ENCODE measurements around the gene TAF4.

The TAF4 gene

DNA sequence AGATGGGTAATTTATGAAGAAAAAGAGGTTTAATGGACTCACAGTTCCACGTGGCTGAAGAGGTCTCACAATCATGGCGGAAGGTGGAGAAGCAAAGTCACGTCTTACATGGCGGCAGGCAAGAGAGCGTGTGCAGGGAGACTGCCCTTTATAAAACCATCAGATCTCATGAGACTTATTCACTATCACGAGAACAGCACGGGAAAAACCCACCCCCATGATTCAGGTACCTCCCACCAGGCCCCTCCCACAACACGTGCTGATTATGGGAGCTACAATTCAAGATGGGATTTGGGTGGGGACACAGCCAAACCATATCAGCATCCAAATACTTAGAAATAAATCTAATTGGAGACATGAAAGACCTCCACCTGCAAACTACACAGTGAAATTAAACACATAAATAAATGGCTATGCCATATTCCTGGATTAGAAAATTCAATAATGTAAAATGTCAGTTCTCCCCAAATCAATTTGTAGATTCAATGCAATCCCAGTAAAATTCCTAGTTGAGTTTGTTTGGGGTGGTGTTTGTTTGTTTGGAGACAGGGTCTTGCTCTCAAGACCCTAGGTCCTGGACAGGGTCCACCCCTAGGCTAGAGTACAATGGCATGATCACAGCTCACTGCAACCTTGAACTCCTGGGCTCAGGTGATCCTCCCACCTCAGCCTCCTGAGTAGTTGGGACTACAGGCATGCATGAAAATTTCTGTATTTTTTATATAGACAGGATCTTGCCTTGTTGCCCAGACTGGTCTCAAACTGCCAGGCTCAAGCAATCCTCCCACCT is 101.6 kb downstream of the TAF4 start:
- Histone ChIP-seq H3K9ac (no peak overlapping the region), H3K4me3 (no peak overlapping the region), H3K4me2 (no peak overlapping the region), H3K27me3 (0 out of 2 replicates have a peak, but pooled peaks cover 8% of the 10 kb centered on the region), H3K27ac (no peak overlapping the region), H3K36me3 (no peaks in the 10 kb centered on the region), H3K9me3 (no peaks in the 10 kb centered on the region), H4K20me1 (peaks cover 6% of the 10 kb centered on the region; the same call in 1 of the 2 replicates), H3K4me1 (no peaks in the 10 kb centered on the region)
- no peak for TF ChIP-seq Cebpa-rat (IDR thresholded peaks at IDR 0.05)

DNA sequence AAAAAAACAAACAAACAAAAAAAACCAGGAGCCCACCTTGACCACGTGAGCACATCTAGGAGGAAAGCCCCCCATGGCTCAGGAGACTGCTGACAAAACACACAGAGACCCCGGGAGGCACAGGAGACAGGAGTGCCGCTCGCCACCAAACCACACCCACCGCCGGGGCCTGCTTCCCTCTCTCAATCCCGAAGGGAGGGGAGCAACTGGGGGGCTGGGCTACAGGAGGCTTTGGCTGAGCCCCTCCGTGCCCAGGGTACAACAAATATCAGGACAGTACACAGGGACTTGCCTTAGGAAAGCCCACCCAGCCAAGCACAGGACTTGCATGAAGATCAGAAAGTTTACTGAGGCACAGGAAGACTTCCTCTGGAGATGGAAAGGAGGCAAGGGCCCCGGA is 102.5 kb downstream of the TAF4 start:
- Histone ChIP-seq H3K9ac (no peak overlapping the region), H3K4me1 (no peaks in the 10 kb centered on the region), H3K9me3 (no peaks in the 10 kb centered on the region), H3K27ac (no peak overlapping the region), H3K4me3 (no peak overlapping the region), H4K20me1 (0 out of 2 replicates have a peak, but pooled peaks cover 2% of the 10 kb centered on the region), H3K4me2 (no peak overlapping the region), H3K27me3 (0 out of 2 replicates have a peak, but pooled peaks cover 8% of the 10 kb centered on the region), H3K36me3 (no peaks in the 10 kb centered on the region)
- no peak for TF ChIP-seq Cebpa-rat (IDR thresholded peaks at IDR 0.05)

DNA sequence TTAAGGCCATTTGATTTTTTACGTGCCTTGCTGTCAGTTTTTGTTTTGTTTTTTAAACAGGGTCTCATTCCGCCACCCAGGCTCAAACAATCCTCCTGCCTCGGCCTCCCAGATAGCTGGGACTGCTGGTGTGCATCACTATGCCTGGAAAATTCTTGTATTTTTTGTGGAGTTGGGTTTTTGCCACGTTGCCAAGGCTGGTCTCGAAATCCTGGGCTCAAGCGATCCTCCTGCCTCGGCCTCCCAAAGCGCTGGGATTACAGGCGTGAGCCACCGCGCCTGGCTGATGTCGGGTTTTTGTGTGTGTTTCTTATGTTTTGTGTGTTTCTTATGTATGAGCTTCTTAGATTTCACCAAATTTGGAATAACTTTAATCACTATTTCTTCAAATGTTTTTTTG is 104.8 kb downstream of the TAF4 start:
- TF ChIP-seq Cebpa-rat (IDR thresholded peaks at IDR 0.05) = no peak
- H3K4me1 ChIP-seq = no peaks in the 10 kb centered on the region
- H3K27ac ChIP-seq = no peak overlapping the region
- no peak overlapping the region for H3K4me3 ChIP-seq
- H3K9me3 ChIP-seq = no peaks in the 10 kb centered on the region
- no peaks in the 10 kb centered on the region for H3K36me3 ChIP-seq
- H3K4me2 ChIP-seq = no peak overlapping the region
- H3K9ac ChIP-seq = no peak overlapping the region
- H4K20me1 ChIP-seq = no peaks in the 10 kb centered on the region
- 0 out of 2 replicates have a peak, but pooled peaks cover 8% of the 10 kb centered on the region for H3K27me3 ChIP-seq

DNA sequence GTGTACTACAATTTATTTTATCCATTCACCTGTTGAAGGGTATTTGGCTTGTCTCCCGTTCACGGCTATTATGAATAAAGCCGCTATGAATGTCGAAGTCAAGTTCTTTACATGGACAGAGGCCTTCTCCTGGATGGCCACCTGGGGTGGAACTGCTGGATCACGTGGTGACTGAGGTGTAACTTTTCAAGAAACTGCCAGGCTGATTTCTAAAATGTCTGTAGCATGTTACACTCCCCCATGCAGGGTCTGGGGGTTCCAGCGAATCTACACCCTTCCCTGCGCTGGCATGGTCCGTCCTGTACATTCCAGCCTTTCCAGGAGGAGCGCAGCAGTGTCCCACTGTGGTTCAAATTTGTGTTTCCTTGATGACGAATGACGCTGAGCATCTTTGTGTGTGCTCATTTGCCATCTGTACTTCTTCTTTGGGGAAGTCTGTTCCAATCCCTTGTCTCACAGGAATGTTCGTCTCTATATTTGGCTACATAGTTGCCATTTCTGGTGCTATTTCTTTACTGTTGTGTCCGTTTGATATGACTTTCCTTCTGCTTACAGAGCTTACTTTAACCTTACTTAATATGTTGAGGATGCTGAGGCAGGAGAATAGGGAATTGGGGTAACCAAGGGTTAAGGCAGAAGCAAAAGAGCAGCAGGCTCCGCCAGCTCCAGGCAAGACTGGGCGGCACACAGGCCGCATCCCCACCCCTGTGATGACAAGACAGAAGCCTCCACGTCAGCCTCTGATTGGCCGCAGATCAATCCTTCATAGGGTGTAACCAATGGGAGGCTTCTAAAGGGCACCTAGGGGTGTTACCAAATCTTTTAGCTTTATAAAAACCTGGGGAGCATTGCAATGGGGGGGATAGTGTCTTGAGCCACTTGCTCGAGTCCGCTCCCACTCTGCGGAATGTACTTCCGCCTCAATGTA is 106.6 kb downstream of the TAF4 start:
- no peaks in the 10 kb centered on the region for H3K27me3 ChIP-seq

DNA sequence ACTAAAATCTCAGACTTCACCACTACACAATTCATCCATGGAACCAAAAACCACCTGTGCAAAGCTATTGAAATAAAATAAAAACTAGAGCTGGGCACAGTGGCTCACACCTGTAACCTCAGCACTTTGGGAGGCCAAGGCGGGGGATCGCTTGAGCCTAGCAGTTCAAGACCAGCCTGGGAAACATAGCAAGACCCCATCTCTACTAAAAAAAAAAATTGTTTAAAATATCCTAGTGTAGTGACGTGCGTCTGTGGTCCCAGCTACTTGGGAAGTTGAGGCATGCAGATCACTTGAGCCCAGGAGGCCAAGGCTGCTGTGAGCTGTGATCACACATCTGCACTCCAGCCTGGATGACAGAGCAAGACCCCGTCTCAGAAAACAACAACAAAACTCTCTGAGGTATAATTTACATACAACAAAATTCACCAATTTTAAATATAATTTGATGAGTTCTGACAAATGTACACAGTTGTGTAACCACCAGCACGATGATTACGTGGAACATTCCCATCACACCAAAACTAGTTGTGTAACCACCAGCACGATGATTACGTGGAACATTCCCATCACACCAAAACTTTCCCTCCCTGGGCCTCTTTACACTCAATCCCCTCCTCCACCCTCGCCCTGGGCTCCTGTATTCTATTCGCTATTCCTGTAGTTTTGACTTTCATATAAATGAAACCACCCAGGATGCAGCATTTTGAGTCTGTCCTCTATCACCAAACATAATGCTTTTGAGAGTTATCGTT is 107.5 kb downstream of the TAF4 start:
- no peak overlapping the region for H3K4me2 ChIP-seq

More for the DNA sequence above, 106.6 kb downstream of the TAF4 start:
- no peak overlapping the region for H3K27ac ChIP-seq
- no peak overlapping the region for H3K4me3 ChIP-seq
- no peaks in the 10 kb centered on the region for H3K4me1 ChIP-seq
- H3K4me2 ChIP-seq = no peak overlapping the region
- H3K9ac ChIP-seq = no peak overlapping the region
- no peaks in the 10 kb centered on the region for H3K9me3 ChIP-seq
- TF ChIP-seq Cebpa-rat (IDR thresholded peaks at IDR 0.05) = no peak
- H4K20me1 ChIP-seq = no peaks in the 10 kb centered on the region; the same call in 1 of the 2 replicates
- H3K36me3 ChIP-seq = no peaks in the 10 kb centered on the region

DNA sequence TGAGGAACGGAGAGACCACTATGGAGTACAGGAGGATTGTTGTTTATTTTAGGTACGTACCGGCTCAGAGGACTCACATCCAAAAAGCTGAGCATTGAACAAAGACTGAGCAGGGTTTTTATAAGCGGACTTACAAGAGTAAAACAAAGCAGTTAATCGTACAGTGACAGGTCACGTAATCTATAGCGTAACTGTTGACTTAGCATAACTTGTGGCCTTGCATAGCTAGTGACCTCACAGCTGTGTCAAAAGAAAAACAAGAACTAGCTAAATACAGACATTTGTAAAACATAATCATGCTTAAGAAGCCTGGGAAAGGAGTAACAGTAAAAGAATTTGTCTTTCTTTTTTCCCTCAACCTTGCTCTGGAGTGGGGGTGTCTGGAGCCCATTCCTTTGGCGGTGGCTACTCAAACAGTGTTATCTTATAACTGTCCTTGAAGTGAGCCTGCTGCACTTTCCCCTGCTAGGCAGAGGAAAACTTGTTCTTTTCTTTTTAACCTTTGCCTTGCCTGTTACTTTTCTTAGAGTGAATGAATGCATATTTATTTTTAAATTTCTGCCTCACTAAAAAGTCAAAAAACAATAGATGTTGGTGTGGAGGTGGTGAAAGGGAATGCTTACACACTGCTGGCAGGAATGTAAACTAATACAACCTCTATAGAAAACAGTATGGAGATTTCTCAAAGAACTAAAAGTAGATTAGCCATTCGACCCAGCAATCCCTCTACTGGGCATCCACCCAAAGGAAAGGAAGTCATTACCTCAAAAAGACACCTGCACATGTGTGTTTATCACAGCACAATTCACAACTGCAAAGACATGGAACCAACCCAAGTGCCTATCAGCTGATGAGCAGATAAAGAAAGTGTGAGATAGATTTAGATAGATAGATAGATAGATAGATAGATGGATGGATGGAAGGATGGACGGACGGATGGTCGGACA is 109.0 kb downstream of the TAF4 start:
- Histone ChIP-seq H3K27ac (no peak overlapping the region), H3K36me3 (no peaks in the 10 kb centered on the region), H3K4me2 (no peak overlapping the region), H3K4me1 (no peaks in the 10 kb centered on the region), H3K9ac (no peak overlapping the region), H3K4me3 (no peak overlapping the region), H3K27me3 (no peaks in the 10 kb centered on the region), H3K9me3 (no peaks in the 10 kb centered on the region), H4K20me1 (no peaks in the 10 kb centered on the region; the same call in 1 of the 2 replicates)
- no peak for TF ChIP-seq Cebpa-rat (IDR thresholded peaks at IDR 0.05)

More for the DNA sequence above, 107.5 kb downstream of the TAF4 start:
- Histone ChIP-seq H3K27ac (no peak overlapping the region), H3K4me3 (no peak overlapping the region), H3K27me3 (no peaks in the 10 kb centered on the region), H3K9me3 (no peaks in the 10 kb centered on the region), H3K9ac (no peak overlapping the region), H3K36me3 (no peaks in the 10 kb centered on the region), H3K4me1 (no peaks in the 10 kb centered on the region), H4K20me1 (no peaks in the 10 kb centered on the region; the same call in 1 of the 2 replicates)
- no peak for TF ChIP-seq Cebpa-rat (IDR thresholded peaks at IDR 0.05)

DNA sequence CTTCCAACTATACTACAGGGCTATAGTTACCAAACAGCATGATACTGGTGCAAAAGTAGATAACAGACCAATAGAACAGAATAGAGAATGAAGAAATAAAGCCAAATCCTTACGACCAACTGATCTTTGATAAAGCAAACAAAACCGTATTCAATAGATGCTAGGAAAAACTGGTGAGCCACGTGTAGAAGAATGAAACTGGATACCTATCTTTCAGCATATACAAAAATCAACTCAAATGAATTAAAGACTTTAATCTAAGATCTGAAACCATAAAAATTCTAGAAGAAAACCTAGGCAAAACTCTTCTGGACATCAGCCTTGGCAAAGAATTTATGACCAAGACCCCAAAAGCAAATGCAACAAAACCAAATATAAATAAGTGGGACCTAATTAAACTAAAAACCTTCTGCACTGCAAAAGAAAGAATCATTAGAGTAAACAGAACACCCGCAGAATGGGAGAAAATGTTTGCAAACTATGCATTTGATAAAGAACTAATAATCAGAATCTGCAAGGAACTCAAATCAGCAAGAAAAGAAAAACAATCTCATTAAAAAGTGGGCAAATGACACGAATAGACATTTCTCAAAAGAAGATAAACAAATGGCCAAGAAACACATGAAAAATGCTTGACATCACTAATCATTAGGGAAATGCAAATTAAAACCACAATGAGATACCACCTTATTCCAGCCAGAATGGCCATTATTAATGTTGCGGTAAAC is 109.8 kb downstream of the TAF4 start:
- no peaks in the 10 kb centered on the region for H3K4me1 ChIP-seq
- no peak for TF ChIP-seq Cebpa-rat (IDR thresholded peaks at IDR 0.05)
- no peaks in the 10 kb centered on the region for H3K36me3 ChIP-seq
- no peaks in the 10 kb centered on the region; the same call in 1 of the 2 replicates for H4K20me1 ChIP-seq
- no peak overlapping the region for H3K4me2 ChIP-seq
- H3K4me3 ChIP-seq = no peak overlapping the region
- no peak overlapping the region for H3K27ac ChIP-seq
- no peak overlapping the region for H3K9ac ChIP-seq
- no peaks in the 10 kb centered on the region for H3K27me3 ChIP-seq
- H3K9me3 ChIP-seq = no peaks in the 10 kb centered on the region

Measured in BLaER1 (cell line).